GM20000 (cell line): ENCODE data around the gene MVP.
"Not testable (repeated sequence)": the region's sequence is repeated elsewhere in the genome, so short reads cannot be mapped to it uniquely, and the experiment has no call there.

Source experiments
- DNase-seq: peaks from one replicate; pipeline ENCODE4 v3.0.0; 2012; ENCODE audit warnings: low spot score
- CTCF ChIP-seq: IDR thresholded peaks from 2 replicates; pipeline ENCODE4 v1.5.1; 2012; ENCODE audit warnings: mild to moderate bottlenecking, control low read depth; ENCODE audit errors: extremely low read depth, missing control alignments

Gene MVP

GRCh38 chr16:29876594-29877249 lies 56.5 kb downstream of the MVP start:
- no peak for TF ChIP-seq CTCF
- DNase-seq = peak; percentile 40

DNA sequence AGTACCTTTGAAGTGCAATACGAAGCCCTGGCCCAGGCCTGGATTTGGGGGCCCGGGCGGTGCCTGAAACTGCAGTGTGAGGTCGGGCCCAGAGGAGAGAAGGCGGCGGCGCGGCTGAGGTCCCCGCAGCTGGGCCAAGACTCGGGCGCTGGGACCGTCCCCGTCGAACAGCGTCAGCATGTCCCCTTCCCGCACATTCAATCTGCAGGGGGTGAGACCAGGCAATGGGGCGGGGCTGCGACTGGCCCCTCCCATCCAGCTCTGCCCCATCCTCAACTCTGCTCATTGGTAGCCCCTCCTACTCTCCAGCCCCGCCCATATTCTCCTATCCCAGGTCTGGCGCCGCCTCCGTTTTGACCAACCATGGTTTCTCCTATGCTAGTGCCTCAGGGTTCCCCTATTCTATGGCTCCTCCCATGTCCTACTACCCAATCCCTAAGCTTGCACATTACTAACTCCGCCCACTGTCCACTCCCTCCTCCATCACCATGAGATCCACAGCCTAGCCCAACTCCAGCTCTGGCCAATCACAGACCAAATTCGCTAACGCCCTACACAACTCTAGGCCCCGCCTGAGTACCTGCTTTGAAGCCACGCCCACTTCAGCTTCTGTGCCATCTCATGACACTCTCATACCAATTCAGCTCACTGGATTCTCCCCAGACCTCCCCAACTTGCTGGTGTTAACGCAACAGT lies 57.2 kb downstream of the MVP start:
- no peak for TF ChIP-seq CTCF
- peak; percentile 80 for DNase-seq

- no peak for TF ChIP-seq CTCF
- no peak for DNase-seq
These were observed 57.9 kb downstream of the MVP start for GRCh38 chr16:29878172-29878571.

DNA sequence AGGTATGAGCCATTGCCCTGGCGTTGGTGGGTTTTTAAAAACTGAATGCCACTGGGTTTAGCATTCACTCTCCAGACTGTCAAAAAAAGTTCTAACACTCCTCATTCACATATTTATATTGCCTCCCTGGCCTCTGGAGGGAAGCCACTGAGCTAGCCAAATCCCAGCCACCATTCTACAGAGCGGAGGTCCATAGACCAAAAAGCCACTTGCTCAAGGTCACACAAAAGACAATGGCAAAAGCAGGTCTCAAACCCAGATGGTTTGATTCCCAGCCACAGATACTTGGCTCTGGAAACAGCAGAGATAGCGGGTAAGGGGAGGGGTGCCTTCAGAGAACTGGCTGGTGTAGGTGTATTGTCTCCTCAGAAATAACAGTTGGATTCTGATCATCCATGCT lies 60.8 kb downstream of the MVP start:
- no peak for DNase-seq
- no peak for TF ChIP-seq CTCF

- DNase-seq = no peak
- TF ChIP-seq CTCF = no peak
These were observed 63.7 kb downstream of the MVP start for GRCh38 chr16:29883987-29884386.

- not testable (repeated sequence) for DNase-seq
These were observed 69.1 kb downstream of the MVP start for GRCh38 chr16:29889372-29889771.

DNA sequence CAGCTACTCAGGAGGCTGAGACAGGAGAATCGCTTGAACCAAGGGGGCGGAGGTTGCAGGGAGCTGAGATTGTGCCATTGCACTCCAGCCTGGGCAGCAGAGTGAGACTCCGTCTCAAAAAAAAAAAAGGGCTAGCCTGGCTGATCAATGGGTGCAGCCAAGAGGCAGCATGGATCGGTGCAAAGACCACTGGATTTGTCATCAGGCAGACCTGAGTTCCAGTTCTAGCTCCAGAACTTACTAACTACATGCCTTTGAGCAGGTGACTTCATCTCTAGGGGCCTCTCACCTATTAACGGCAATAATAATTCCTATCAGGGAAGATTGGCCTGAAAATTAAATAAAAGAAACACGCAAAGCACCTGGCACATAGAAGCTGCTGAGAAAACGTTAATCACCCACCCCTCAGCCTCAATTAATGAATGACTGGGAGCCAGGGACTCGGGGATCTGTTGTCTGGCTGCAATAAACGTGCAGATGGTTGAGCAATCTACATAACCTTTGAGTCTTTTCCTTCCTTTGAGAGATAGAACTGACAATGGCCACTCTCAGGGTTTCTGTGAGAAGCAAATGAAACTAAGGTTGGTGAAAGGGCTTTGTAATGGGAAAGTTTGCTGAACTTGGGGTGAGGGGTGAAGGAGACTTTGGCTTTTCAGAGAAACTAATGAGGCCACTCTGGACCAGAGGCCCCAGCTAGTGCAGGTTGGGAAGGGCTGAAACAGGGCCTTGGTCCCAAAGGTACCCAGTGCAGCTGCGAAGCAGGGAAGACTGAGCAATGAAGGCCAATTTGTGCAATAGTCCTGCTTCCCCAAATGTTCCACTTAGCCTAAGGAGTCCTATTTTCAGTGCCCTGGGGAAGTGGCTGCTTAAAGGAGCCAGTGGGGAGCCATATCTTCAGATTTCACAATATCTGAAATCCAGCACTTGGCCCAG lies 71.5 kb downstream of the MVP start:
- DNase-seq = no peak
- no peak for TF ChIP-seq CTCF
